H9 (cell line): ENCODE data around the gene PPP2R5B. TPM values are rescaled to one million over a fixed set of nuclear protein-coding genes. Genes with fewer than 3 reads are reported as not detected.

Experiments used
- DNase-seq: peaks from one replicate; pipeline ENCODE4 v3.0.0-alpha.2; 2017
- H2AFZ ChIP-seq: one replicate; pipeline ENCODE4 v1.6.1; 2013; ENCODE audit warnings: mild to moderate bottlenecking, low read length, control low read depth, moderate library complexity
- H2AK5ac ChIP-seq: 2 replicates; pipeline ENCODE4 v1.6.1; 2013; ENCODE audit warnings: low read length, control low read depth, mixed read lengths; ENCODE audit not compliant: insufficient read length
- H2BK120ac ChIP-seq: one replicate; pipeline ENCODE4 v1.6.1; 2013; ENCODE audit warnings: low read depth, mild to moderate bottlenecking, low read length, control low read depth, inconsistent platforms; ENCODE audit not compliant: poor library complexity, severe bottlenecking
- H2BK12ac ChIP-seq: 2 replicates; pipeline ENCODE4 v1.6.1; 2013; ENCODE audit warnings: low read length, control low read depth, mixed read lengths, low read depth; ENCODE audit not compliant: insufficient read length
- H2BK15ac ChIP-seq: 2 replicates; pipeline ENCODE4 v1.6.1; 2013; ENCODE audit warnings: low read depth, low read length, control low read depth
- H2BK20ac ChIP-seq: one replicate; pipeline ENCODE4 v1.6.1; 2013; ENCODE audit warnings: low read depth, mild to moderate bottlenecking, low read length, control low read depth, inconsistent platforms; ENCODE audit not compliant: poor library complexity, severe bottlenecking
- H2BK5ac ChIP-seq: 2 replicates; pipeline ENCODE4 v1.6.1; 2013; ENCODE audit warnings: low read length, control low read depth, mixed read lengths; ENCODE audit not compliant: insufficient read length
- H3K14ac ChIP-seq: 2 replicates; pipeline ENCODE4 v1.6.1; 2013; ENCODE audit warnings: low read length, control low read depth; ENCODE audit not compliant: insufficient read depth
- H3K18ac ChIP-seq: 2 replicates; pipeline ENCODE4 v1.6.1; 2013; ENCODE audit warnings: low read depth, mild to moderate bottlenecking, mixed read lengths, low read length, control low read depth; ENCODE audit not compliant: insufficient read length
- H3K23ac ChIP-seq: 2 replicates; pipeline ENCODE4 v1.6.1; 2013; ENCODE audit warnings: low read length, control low read depth, mixed read lengths, low read depth; ENCODE audit not compliant: insufficient read length
- H3K23me2 ChIP-seq: 2 replicates; pipeline ENCODE4 v1.6.1; 2013; ENCODE audit warnings: low read depth, mild to moderate bottlenecking, mixed read lengths, low read length, control low read depth; ENCODE audit not compliant: insufficient read length, poor library complexity, severe bottlenecking
- H3K27ac ChIP-seq: 2 replicates; pipeline ENCODE4 v1.5.1; 2013; ENCODE audit warnings: low read length, control low read depth, mixed read lengths, low read depth; ENCODE audit not compliant: insufficient read length
- H3K27me3 ChIP-seq: 2 replicates; pipeline ENCODE4 v1.6.1; 2013; ENCODE audit warnings: low read length, control low read depth, inconsistent platforms; ENCODE audit not compliant: insufficient read depth
- H3K4ac ChIP-seq: 2 replicates; pipeline ENCODE4 v1.6.1; 2013; ENCODE audit warnings: low read depth, mild to moderate bottlenecking, control low read depth, inconsistent platforms, low read length, moderate library complexity
- H3K4me1 ChIP-seq: 2 replicates; pipeline ENCODE4 v1.6.1; 2013; ENCODE audit warnings: low read length, control low read depth, inconsistent platforms; ENCODE audit not compliant: insufficient read depth
- H3K4me2 ChIP-seq: 2 replicates; pipeline ENCODE4 v1.6.1; 2013; ENCODE audit warnings: low read length, control low read depth, mixed read lengths; ENCODE audit not compliant: insufficient read length, insufficient read depth
- H3K56ac ChIP-seq: 2 replicates; pipeline ENCODE4 v1.6.1; 2013; ENCODE audit warnings: low read depth, mild to moderate bottlenecking, mixed read lengths, low read length, control low read depth; ENCODE audit not compliant: insufficient read length
- H3K79me1 ChIP-seq: 2 replicates; pipeline ENCODE4 v1.6.1; 2013; ENCODE audit warnings: low read depth, mild to moderate bottlenecking, moderate library complexity, low read length, control low read depth, inconsistent platforms; ENCODE audit not compliant: insufficient read depth, poor library complexity, severe bottlenecking
- H3K79me2 ChIP-seq: 2 replicates; pipeline ENCODE4 v1.6.1; 2013; ENCODE audit warnings: low read length, control low read depth, inconsistent platforms; ENCODE audit not compliant: insufficient read depth
- H3K9ac ChIP-seq: 2 replicates; pipeline ENCODE4 v1.6.1; 2013; ENCODE audit warnings: low read length, control low read depth, mixed read lengths; ENCODE audit not compliant: insufficient read length; ENCODE audit errors: extremely low read depth
- H3K9me3 ChIP-seq: one replicate; pipeline ENCODE4 v1.6.1; 2013; ENCODE audit warnings: low read depth, low read length, inconsistent platforms; ENCODE audit not compliant: control insufficient read depth
- H3T11ph ChIP-seq: one replicate; pipeline ENCODE4 v1.6.1; 2013; ENCODE audit warnings: mild to moderate bottlenecking, low read length, control low read depth, inconsistent platforms
- H4K20me1 ChIP-seq: one replicate; pipeline ENCODE4 v1.6.1; 2013; ENCODE audit not compliant: control insufficient read depth, insufficient read length, insufficient read depth
- H4K5ac ChIP-seq: 2 replicates; pipeline ENCODE4 v1.6.1; 2013; ENCODE audit warnings: low read depth, mild to moderate bottlenecking, mixed read lengths, low read length, control low read depth; ENCODE audit not compliant: insufficient read length
- H4K8ac ChIP-seq: replicated peaks from 2 replicates; pipeline ENCODE4 v1.6.1; 2013; ENCODE audit warnings: low read length, control low read depth, mixed read lengths, low read depth; ENCODE audit not compliant: insufficient read length
- H4K91ac ChIP-seq: 2 replicates; pipeline ENCODE4 v1.6.1; 2013; ENCODE audit warnings: low read depth, mild to moderate bottlenecking, moderate library complexity, mixed read lengths, low read length, control low read depth; ENCODE audit not compliant: insufficient read length
- H3K27ac Mint-ChIP-seq, 3 experiments: 2 replicates in 2 of 3; 3 replicates in 1 of 3; pipeline ENCODE4 v1.8.0; 2020 to 2021; ENCODE audit warnings: mixed read lengths in 3 of 3, mild to moderate bottlenecking in 1 of 3, moderate library complexity in 1 of 3
- H3K27me3 Mint-ChIP-seq: 2 replicates; pipeline ENCODE4 v1.8.0; 2021; ENCODE audit warnings: low read depth, mild to moderate bottlenecking, moderate library complexity, mixed read lengths
- H3K36me3 Mint-ChIP-seq, 3 experiments: 2 replicates in 2 of 3; 3 replicates in 1 of 3; pipeline ENCODE4 v1.8.0; 2020 to 2021; ENCODE audit warnings: low read depth in 3 of 3, mixed read lengths in 3 of 3; ENCODE audit not compliant: insufficient read depth in 1 of 3
- H3K4me1 Mint-ChIP-seq, 2 experiments: 2 replicates each; pipeline ENCODE4 v1.8.0; 2020; ENCODE audit warnings: mixed read lengths in 2 of 2
- H3K4me3 Mint-ChIP-seq, 2 experiments: 2 replicates in 1 of 2; 3 replicates in 1 of 2; pipeline ENCODE4 v1.8.0; 2020 to 2021; ENCODE audit warnings: mild to moderate bottlenecking in 2 of 2, mixed read lengths in 2 of 2, moderate library complexity in 1 of 2
- H3K9me3 Mint-ChIP-seq, 2 experiments: 2 replicates in 1 of 2; 3 replicates in 1 of 2; pipeline ENCODE4 v1.8.0; 2020; ENCODE audit warnings: mild to moderate bottlenecking in 2 of 2, mixed read lengths in 2 of 2, moderate library complexity in 1 of 2
- WGBS: extraction: QIAGEN DNeasy Blood & Tissue Kit; methylation state at CpG from one replicate; pipeline ENCODE4 v1.1.7; 2013; ENCODE audit warnings: missing lambda C conversion rate, low lambda C conversion rate, mixed read lengths; ENCODE audit not compliant: insufficient read length; ENCODE audit errors: extremely low coverage; 5-methylcytosine and 5-hydroxymethylcytosine counted together
- total RNA-seq: library from RNA; stranded (reverse); gene quantifications from 2 replicates; pipeline ENCODE4 v1.2.1, GENCODE V29; 2021
- TF ChIP-seq, protein P1 (sequence below): fragments of 200-600 bp; sonication (generic); conservative IDR thresholded peaks from 3 replicates; pipeline ENCODE4 v1.8.0; 2021; ENCODE audit warnings: antibody characterized with exemption, mild to moderate bottlenecking

Gene PPP2R5B
- total RNA-seq, 1 experiment from 2014 or later: 6.3 TPM

- no peaks in the 10 kb centered on the region for H4K20me1 ChIP-seq
- Mint-ChIP-seq H3K27ac (peak overlapping the region in 1 of 3 experiments; percentile 91; a peak in 1 of 7 replicates), H3K4me1 (peaks cover 18 to 22% of the 10 kb centered on the region in 2 experiments), H3K27me3 (no peaks in the 10 kb centered on the region), H3K4me3 (peak overlapping the region; percentile 84 to 90), H3K36me3 (peaks cover 8 to 27% (median 17%) of the 10 kb centered on the region in 3 experiments; a peak in 6 of 7 replicates), H3K9me3 (no peaks in the 10 kb centered on the region)
- peaks cover 10% of the 10 kb centered on the region for H3K23me2 ChIP-seq
- no peaks in the 10 kb centered on the region for H3K79me2 ChIP-seq
- no peak overlapping the region for H2AFZ ChIP-seq
- WGBS: no CpG with 5 or more reads among the region's 7 CpGs
- no peaks in the 10 kb centered on the region for H3K27me3 ChIP-seq
- no peak overlapping the region for H2BK120ac ChIP-seq
- H3T11ph ChIP-seq: no peak overlapping the region
- H4K91ac ChIP-seq: no peak overlapping the region
- no peak for DNase-seq
- no peak overlapping the region for H3K56ac ChIP-seq
- no peaks in the 10 kb centered on the region for H3K9me3 ChIP-seq
- no peak overlapping the region for H3K4ac ChIP-seq
- no peak overlapping the region for H2BK15ac ChIP-seq
- H4K8ac ChIP-seq: no peak overlapping the region
- no peak overlapping the region for H3K27ac ChIP-seq
- H4K5ac ChIP-seq: no peak overlapping the region
- H3K4me1 ChIP-seq: no peaks in the 10 kb centered on the region
- H3K14ac ChIP-seq: no peak overlapping the region
- H2BK5ac ChIP-seq: no peak overlapping the region
- H2BK12ac ChIP-seq: no peak overlapping the region
- TF ChIP-seq, protein P1, sequence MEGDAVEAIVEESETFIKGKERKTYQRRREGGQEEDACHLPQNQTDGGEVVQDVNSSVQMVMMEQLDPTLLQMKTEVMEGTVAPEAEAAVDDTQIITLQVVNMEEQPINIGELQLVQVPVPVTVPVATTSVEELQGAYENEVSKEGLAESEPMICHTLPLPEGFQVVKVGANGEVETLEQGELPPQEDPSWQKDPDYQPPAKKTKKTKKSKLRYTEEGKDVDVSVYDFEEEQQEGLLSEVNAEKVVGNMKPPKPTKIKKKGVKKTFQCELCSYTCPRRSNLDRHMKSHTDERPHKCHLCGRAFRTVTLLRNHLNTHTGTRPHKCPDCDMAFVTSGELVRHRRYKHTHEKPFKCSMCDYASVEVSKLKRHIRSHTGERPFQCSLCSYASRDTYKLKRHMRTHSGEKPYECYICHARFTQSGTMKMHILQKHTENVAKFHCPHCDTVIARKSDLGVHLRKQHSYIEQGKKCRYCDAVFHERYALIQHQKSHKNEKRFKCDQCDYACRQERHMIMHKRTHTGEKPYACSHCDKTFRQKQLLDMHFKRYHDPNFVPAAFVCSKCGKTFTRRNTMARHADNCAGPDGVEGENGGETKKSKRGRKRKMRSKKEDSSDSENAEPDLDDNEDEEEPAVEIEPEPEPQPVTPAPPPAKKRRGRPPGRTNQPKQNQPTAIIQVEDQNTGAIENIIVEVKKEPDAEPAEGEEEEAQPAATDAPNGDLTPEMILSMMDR: no peak
- H3K9ac ChIP-seq: no peak overlapping the region
- H3K23ac ChIP-seq: no peak overlapping the region
- no peaks in the 10 kb centered on the region for H3K79me1 ChIP-seq
- no peak overlapping the region for H3K4me2 ChIP-seq
- H3K18ac ChIP-seq: no peak overlapping the region
- H2AK5ac ChIP-seq: no peak overlapping the region
- no peak overlapping the region for H2BK20ac ChIP-seq
Observed at GRCh38 chr11:64915376-64915887, 9.1 kb upstream of the PPP2R5B start.
